HepG2 (cell line): Measurements from ENCODE around the gene HPDL. TPM values are rescaled to one million over a fixed set of nuclear protein-coding genes. Genes with fewer than 3 reads are reported as not detected.
A peak's percentile ranks its signal among the peaks of the same experiment; 100 is the strongest.

Experiments
- HNRNPL ChIP-seq: fragments of 200-400 bp; formaldehyde crosslinking; IDR thresholded peaks from 2 replicates; pipeline ENCODE4 v1.6.1; 2017; ENCODE audit warnings: mild to moderate bottlenecking, low read depth, low read length
- NCOA5 ChIP-seq: sonication (generic); formaldehyde crosslinking; IDR thresholded peaks from 2 replicates; pipeline ENCODE4 v1.4.0; 2020; ENCODE audit warnings: missing genetic modification reagents
- NFE2L1 ChIP-seq: sonication (generic); formaldehyde crosslinking; IDR thresholded peaks from 2 replicates; pipeline ENCODE4 v1.4.0; 2020; ENCODE audit warnings: missing genetic modification reagents, mild to moderate bottlenecking, borderline replicate concordance
- NFRKB ChIP-seq: fragments of 450-650 bp; IDR thresholded peaks from 2 replicates; pipeline ENCODE4 v1.6.1; 2017
- NONO ChIP-seq, 2 experiments: fragments of 450-650 bp in 1 of 2; sonication (generic) in 1 of 2; formaldehyde crosslinking in 1 of 2; IDR thresholded peaks in 1 of 2; conservative IDR thresholded peaks in 1 of 2; 2 replicates each; pipeline versions ENCODE4 v1.6.1 to v1.8.0; 2017 to 2022; ENCODE audit warnings: mild to moderate bottlenecking in 1 of 2, missing genetic modification reagents in 1 of 2, moderate library complexity in 1 of 2
- RBM39 ChIP-seq: fragments of 200-400 bp; formaldehyde crosslinking; IDR thresholded peaks from one replicate; pipeline ENCODE4 v1.6.1; 2018; ENCODE audit warnings: antibody characterized with exemption, mild to moderate bottlenecking, low read depth, low read length; ENCODE audit not compliant: poor library complexity, severe bottlenecking
- TEAD2 ChIP-seq: sonication (generic); formaldehyde crosslinking; IDR thresholded peaks from 2 replicates; pipeline ENCODE4 v1.9.0; 2021; ENCODE audit warnings: missing genetic modification reagents
- ZFP62 ChIP-seq: sonication (generic); formaldehyde crosslinking; IDR thresholded peaks from 2 replicates; pipeline ENCODE4 v1.4.0; 2020; ENCODE audit warnings: missing genetic modification reagents
- ZFX ChIP-seq: sonication (generic); formaldehyde crosslinking; IDR thresholded peaks from 2 replicates; pipeline ENCODE4 v1.4.0; 2020; ENCODE audit warnings: mild to moderate bottlenecking, low read depth, missing genetic modification reagents, moderate library complexity
- ZNF274 ChIP-seq: sonication (generic); formaldehyde crosslinking; IDR thresholded peaks from 2 replicates; pipeline ENCODE4 v1.5.1; 2020; ENCODE audit warnings: mild to moderate bottlenecking, missing genetic modification reagents
- ZNF3 ChIP-seq: IDR thresholded peaks from 2 replicates; pipeline ENCODE4 v1.7.0; 2017; ENCODE audit warnings: inconsistent platforms
- ZNF460 ChIP-seq: sonication (generic); formaldehyde crosslinking; IDR thresholded peaks from 2 replicates; pipeline ENCODE4 v1.5.1; 2020; ENCODE audit warnings: missing genetic modification reagents, mild to moderate bottlenecking, borderline replicate concordance
- ZNF780A ChIP-seq: sonication (generic); formaldehyde crosslinking; IDR thresholded peaks from 2 replicates; pipeline ENCODE4 v1.8.0; 2022; ENCODE audit warnings: mild to moderate bottlenecking, missing genetic modification reagents, moderate library complexity
- polyA plus RNA-seq, 8 experiments: library from polyadenylated mRNA; depleted of rRNA in 3 of 8; stranded (reverse) in 7 of 8; unstranded in 1 of 8; fragments of >200 nt; fragmentation: Illumina TruSeq in 4 of 8; extraction: Trizol in 4 of 8; gene quantifications; 2 replicates each; pipeline versions ENCODE4 v1.2.1 to v1.2.3, GENCODE V29; 2011 to 2016; ENCODE audit warnings: low read depth in 4 of 8, missing spikeins in 1 of 8, mixed read lengths in 1 of 8; ENCODE audit not compliant: insufficient read depth in 1 of 8
- total RNA-seq, 5 experiments: library from RNA; depleted of rRNA; stranded (reverse); fragments of >200 nt; fragmentation: Illumina TruSeq; extraction: Trizol; gene quantifications; 2 replicates each; pipeline ENCODE4 v1.2.3, GENCODE V29; 2016; ENCODE audit warnings: low read depth in 1 of 5
- TF ChIP-seq, protein P1 (sequence below): sonication (generic); formaldehyde crosslinking; IDR thresholded peaks from 2 replicates; pipeline ENCODE4 v1.8.0; 2022; ENCODE audit warnings: low read depth, missing genetic modification reagents
- TF ChIP-seq, protein P2 (sequence below): sonication (generic); formaldehyde crosslinking; IDR thresholded peaks from 2 replicates; pipeline ENCODE4 v1.5.0; 2020; ENCODE audit warnings: mild to moderate bottlenecking, missing genetic modification reagents
- TF ChIP-seq, protein P3 (sequence below): sonication (generic); formaldehyde crosslinking; IDR thresholded peaks from 2 replicates; pipeline ENCODE4 v1.4.0; 2020; ENCODE audit warnings: missing genetic modification reagents, borderline replicate concordance

HPDL gene
- total and polyA plus RNA-seq, 2 of the 13 experiments (the other 11 are each of a cell fraction or from before 2014, with no cell fraction given): not detected

DNA sequence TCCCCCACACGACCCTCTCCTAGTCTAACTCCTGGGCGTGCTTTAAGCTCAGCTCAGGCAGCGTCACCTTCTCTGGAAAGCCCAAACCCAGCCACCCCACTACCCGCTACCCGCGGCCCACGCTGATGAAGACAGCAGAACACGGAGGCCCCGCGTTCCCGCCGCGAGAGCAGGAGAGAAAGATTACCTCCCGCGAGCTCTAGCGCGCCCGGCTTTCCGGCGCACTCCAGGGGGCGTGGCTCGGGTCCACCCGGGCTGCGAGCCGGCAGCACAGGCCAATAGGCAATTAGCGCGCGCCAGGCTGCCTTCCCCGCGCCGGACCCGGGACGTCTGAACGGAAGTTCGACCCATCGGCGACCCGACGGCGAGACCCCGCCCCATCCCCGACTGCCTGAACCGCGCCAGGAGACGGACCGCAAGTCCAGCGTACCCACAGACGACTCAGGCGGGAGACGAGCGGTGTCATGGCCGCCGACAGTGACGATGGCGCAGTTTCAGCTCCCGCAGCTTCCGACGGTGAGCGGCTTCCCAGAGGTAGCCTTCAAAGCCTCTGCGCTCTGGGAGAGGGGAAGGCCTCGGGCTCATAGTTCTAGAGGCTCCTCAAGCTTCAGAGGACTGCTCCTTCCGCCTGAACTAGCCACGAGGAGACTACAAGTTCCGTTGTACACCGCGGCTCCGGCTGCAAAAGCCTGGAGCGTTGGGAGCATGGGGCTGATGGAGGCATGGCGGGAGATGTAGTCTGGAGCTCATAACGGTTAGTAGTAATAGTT lies 13.3 kb downstream of the HPDL start, which contains the start of the genes MUTYH and TOE1 (continued):
- TF ChIP-seq, protein P1, sequence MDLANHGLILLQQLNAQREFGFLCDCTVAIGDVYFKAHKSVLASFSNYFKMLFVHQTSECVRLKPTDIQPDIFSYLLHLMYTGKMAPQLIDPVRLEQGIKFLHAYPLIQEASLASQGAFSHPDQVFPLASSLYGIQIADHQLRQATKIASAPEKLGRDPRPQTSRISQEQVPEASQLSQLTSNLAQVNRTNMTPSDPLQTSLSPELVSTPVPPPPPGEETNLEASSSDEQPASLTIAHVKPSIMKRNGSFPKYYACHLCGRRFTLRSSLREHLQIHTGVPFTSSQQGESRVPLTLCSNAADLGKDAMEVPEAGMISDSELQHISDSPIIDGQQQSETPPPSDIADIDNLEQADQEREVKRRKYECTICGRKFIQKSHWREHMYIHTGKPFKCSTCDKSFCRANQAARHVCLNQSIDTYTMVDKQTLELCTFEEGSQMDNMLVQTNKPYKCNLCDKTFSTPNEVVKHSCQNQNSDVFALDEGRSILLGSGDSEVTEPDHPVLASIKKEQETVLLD (CRISPR knock-in tag): peak; percentile 89
- TF ChIP-seq ZFP62 (CRISPR knock-in tag) (0 out of 2 replicates have a peak, but pooled peaks have one; percentile 49), TEAD2 (CRISPR knock-in tag) (no peak; the same call in 1 of the 2 replicates), ZFX (CRISPR knock-in tag) (peak; percentile 89), NCOA5 (CRISPR knock-in tag) (no peak), ZNF780A (CRISPR knock-in tag) (no peak), NFRKB (peak; percentile 80), RBM39 (no peak), ZNF3 (0 out of 2 replicates have a peak, but pooled peaks have one; percentile 8), NFE2L1 (no peak), ZNF274 (peak; percentile 81), ZNF460 (CRISPR knock-in tag) (no peak), HNRNPL (no peak; the same call in 1 of the 2 replicates), NONO (IDR thresholded peaks at IDR 0.05) (no peak), NONO (CRISPR knock-in tag; conservative IDR thresholded peaks at IDR 0.05) (peak; percentile 82)
- TF ChIP-seq, protein P2, sequence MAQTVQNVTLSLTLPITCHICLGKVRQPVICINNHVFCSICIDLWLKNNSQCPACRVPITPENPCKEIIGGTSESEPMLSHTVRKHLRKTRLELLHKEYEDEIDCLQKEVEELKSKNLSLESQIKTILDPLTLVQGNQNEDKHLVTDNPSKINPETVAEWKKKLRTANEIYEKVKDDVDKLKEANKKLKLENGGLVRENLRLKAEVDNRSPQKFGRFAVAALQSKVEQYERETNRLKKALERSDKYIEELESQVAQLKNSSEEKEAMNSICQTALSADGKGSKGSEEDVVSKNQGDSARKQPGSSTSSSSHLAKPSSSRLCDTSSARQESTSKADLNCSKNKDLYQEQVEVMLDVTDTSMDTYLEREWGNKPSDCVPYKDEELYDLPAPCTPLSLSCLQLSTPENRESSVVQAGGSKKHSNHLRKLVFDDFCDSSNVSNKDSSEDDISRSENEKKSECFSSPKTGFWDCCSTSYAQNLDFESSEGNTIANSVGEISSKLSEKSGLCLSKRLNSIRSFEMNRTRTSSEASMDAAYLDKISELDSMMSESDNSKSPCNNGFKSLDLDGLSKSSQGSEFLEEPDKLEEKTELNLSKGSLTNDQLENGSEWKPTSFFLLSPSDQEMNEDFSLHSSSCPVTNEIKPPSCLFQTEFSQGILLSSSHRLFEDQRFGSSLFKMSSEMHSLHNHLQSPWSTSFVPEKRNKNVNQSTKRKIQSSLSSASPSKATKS: no peak
- TF ChIP-seq, protein P3, sequence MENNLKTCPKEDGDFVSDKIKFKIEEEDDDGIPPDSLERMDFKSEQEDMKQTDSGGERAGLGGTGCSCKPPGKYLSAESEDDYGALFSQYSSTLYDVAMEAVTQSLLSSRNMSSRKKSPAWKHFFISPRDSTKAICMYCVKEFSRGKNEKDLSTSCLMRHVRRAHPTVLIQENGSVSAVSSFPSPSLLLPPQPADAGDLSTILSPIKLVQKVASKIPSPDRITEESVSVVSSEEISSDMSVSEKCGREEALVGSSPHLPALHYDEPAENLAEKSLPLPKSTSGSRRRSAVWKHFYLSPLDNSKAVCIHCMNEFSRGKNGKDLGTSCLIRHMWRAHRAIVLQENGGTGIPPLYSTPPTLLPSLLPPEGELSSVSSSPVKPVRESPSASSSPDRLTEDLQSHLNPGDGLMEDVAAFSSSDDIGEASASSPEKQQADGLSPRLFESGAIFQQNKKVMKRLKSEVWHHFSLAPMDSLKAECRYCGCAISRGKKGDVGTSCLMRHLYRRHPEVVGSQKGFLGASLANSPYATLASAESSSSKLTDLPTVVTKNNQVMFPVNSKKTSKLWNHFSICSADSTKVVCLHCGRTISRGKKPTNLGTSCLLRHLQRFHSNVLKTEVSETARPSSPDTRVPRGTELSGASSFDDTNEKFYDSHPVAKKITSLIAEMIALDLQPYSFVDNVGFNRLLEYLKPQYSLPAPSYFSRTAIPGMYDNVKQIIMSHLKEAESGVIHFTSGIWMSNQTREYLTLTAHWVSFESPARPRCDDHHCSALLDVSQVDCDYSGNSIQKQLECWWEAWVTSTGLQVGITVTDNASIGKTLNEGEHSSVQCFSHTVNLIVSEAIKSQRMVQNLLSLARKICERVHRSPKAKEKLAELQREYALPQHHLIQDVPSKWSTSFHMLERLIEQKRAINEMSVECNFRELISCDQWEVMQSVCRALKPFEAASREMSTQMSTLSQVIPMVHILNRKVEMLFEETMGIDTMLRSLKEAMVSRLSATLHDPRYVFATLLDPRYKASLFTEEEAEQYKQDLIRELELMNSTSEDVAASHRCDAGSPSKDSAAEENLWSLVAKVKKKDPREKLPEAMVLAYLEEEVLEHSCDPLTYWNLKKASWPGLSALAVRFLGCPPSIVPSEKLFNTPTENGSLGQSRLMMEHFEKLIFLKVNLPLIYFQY (CRISPR knock-in tag): peak; percentile 85
